GM18507 (cell line): Measurements from ENCODE around the gene ATRN.
"Not testable (repeated sequence)": the region's sequence is repeated elsewhere in the genome, so short reads cannot be mapped to it uniquely, and the experiment has no call there.

Experiments used
- DNase-seq: peaks from one replicate; pipeline ENCODE4 v3.0.0; 2011; ENCODE audit warnings: low read depth; ENCODE audit not compliant: insufficient read length; ENCODE audit errors: extremely low spot score
- FAIRE-seq: peaks from 2 replicates; lab custom pipeline; 2011; peaks lifted over from hg19 to GRCh38; lab: Jason Lieb, UNC

ATRN gene

GRCh38 chr20:3461911-3462677 lies 8.7 kb upstream of the ATRN start:
- FAIRE-seq, result no peak

GRCh38 chr20:3464166-3464565 lies 6.7 kb upstream of the ATRN start:
- DNase-seq (no peak), FAIRE-seq (no peak)

More at GRCh38 chr20:3461911-3462677, 8.7 kb upstream of the ATRN start:
- DNase-seq, result no peak

- FAIRE-seq (no peak), DNase-seq (no peak)
These were observed 5.5 kb upstream of the ATRN start for GRCh38 chr20:3465301-3465700.

DNA sequence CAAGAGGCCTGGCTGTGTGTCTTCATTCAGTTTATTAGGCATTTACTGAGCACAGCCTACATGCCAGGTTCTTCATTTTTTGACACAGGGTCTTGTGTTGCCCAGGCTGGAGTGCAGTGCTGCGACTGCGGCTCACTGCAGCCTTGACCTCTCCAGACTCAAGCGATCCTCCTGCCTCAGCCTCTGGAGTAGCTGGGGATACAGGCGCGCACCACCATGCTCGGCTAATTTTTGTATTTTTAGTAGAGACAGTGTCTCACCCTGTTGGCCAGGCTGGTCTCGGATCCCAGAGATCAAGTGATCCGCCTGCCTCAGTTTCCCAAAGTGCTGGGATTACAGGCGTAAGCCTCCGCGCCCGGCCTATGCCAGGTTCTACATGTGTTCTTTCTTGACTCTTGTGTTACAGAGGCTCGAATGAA lies 601 bp upstream of the ATRN start:
- DNase-seq (no peak), FAIRE-seq (no peak)

GRCh38 chr20:3471397-3472021 lies 691 bp downstream of the ATRN start:
- DNase-seq (no peak), FAIRE-seq (no peak)

DNA sequence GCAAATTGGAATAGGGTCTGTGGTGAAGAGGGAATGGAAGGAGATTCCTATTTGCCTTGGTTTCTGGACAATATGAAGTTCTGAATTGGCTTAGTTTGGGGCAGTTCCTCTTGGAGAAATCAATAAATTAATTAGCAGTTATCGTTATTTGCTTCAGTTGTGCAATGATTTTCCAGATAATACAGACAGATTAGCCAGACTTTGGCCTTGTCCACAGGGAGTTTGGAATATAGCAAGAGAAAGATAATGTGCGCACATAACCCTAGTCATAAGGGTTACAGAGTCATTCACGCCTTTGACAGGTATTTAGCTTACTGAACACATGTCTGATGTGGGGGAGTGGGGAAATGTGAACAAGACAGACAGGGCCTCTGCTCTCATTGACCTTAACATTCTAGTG lies 1.3 kb downstream of the ATRN start:
- DNase-seq (no peak), FAIRE-seq (no peak)

DNA sequence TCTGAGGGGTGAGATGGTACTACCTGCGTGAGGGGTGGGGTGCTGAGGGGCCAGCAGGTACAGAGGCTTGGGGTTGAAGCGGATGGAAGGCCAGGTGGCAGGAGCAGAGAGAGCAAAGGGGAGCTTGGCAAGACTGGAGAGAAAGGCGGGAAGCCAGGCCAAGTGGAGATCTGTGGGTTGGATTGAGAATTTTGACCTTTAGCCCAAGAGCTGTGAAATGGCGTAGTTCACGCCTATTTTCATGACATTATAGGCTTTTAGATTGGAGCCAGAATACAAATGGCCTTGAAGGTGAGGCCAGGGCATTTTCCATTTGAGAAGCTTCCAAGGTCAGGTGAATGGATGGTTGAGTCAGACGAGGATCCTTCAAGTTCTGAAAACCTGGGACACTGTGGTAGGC lies 2.5 kb downstream of the ATRN start:
- DNase-seq (no peak), FAIRE-seq (no peak)

DNA sequence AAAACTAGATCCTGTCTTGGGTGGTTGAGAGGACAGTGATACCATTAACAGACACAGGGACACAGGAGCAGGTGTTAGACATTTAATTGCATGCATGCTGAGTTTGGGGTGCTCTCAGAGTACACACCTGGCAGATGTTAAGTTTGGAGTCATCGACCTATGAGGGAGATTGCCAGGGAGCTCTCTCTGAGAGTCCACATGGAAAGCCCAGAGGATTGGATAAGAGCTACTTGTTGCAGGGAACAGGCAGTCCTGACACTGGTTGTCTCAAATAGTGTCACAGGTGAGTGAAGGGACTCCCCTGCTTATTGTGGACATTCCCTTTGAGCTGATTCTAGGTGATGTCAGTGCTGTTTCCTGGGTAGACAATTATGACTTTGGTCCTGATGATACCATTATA lies 3.1 kb downstream of the ATRN start:
- FAIRE-seq (no peak), DNase-seq (no peak)

- DNase-seq, FAIRE-seq: not testable (repeated sequence)
These were observed 6.4 kb downstream of the ATRN start for GRCh38 chr20:3477003-3477860.

DNA sequence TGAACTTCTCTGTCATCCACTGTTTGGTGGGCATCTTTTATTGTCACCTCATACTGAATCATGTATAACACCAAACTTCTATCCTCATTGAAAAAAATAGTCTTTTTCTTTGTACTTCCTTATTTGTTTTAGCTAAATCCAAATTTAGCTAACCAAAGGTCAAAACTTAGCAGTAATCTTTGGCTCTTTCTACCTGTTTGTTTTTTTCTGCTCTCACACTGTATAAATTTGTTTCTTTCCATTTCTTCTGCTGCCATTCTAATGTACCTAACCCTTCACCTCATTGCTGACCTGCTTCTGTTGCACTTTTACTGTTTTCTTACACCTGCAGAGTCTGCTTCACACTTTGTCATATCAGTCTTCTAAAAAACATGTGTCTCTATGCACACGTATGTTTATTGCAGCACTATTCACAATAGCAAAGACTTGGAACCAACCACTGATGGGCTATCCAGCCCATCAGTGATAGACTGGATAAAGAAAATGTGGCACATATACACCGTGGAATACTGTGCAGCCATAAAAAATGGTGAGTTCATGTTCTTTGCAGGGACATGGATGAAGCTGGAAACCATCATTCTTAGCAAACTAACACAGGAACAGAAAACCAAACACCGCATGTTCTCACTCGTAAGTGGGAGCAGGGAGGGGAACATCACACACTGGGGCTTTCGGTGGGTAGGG lies 7.2 kb downstream of the ATRN start:
- DNase-seq (no peak), FAIRE-seq (no peak)

GRCh38 chr20:3479025-3479424 lies 8.2 kb downstream of the ATRN start:
- DNase-seq (no peak), FAIRE-seq (no peak)

DNA sequence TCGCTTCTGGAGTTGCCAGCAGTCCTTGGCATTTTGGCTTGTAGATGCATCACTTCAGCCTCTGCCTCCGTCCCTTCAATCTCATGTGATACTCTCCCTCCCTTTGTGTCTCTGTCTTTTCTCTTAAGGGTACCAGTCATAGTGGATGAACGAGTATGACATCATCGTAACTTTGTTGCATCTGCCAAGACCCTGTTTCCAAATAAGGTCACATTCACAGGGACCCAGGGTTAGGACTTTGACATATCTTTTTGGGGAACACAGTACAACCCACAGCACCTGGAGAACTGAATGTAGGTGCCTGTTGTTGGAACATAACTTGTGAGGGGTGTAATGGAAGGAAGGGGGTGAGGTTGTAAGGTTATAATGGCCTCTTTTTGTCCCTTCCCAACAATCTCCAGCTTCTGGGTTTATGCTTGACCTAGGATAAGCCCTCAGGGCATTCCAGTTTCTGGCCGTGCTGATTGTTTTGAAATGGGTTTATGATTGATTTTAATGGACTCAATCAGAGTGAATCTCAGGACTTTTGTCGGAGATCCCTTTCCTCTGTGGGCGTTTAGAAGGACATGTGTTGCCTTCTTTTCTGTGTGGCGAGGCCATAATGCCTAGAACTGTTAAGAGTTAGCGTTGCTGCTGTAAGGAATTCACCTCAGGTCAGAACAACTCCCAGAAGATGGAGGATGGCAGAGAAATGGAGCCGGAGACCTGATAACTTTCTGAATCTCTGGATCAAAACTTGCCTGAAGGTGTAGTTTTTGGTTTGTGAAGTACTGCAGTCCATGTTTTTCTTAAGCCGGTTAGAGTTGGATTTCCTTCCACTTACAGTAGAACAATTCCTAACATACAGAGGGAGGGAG lies 9.2 kb downstream of the ATRN start:
- no peak for DNase-seq
- no peak for FAIRE-seq

GRCh38 chr20:3483309-3483708 lies 12.5 kb downstream of the ATRN start:
- FAIRE-seq, result no peak
- no peak for DNase-seq

- FAIRE-seq (no peak), DNase-seq (no peak)
These were observed 13.0 kb downstream of the ATRN start for GRCh38 chr20:3483784-3484183.

GRCh38 chr20:3485913-3486312 lies 15.1 kb downstream of the ATRN start:
- FAIRE-seq, result no peak
- DNase-seq, result no peak

DNA sequence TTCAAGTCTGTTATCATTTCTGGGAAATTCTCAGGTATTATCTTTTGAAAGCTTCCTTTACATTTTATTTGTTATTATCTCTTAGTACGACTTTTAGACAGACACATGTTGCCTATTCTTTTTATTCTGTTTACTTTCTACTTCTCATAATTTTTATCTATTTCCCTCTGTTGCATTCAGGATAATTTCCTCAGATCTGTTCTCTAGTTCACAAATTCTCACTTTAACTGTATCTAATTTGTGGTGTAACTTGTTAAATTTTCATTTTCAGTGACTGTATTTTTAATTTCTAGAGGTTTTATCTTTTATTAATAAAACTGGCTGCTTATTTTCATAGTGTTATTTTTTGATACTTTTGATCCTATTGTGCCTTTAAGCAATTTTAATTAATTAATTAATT lies 16.0 kb downstream of the ATRN start:
- no peak for FAIRE-seq

GRCh38 chr20:3492669-3493068 lies 21.9 kb downstream of the ATRN start:
- FAIRE-seq (no peak), DNase-seq (no peak)

More for the DNA sequence above, 16.0 kb downstream of the ATRN start:
- DNase-seq, result no peak

DNA sequence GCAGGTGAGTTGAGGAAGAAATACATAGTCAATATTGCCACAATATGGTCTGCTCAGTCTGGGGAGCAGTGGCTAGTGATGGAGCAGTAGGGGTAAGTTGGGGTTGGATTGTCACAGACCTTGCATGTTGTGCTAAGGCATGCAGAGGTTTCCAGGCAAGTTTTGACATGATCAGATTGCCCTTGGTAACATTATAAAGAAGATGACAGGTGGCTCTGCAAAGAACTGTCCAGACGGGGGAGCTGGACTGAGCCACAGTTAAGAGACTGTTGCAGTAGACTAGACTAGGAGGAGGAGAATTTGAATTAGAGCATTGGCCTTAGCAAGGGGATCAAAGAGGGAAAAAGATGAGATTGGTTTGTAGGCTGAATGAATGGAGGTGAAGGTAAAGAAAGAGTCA lies 23.4 kb downstream of the ATRN start:
- FAIRE-seq, result peak; percentile 21
- no peak for DNase-seq

GRCh38 chr20:3502878-3503277 lies 32.1 kb downstream of the ATRN start:
- FAIRE-seq (no peak), DNase-seq (no peak)
